ENCODE data around the gene NPPC. TPM values are rescaled to one million over a fixed set of nuclear protein-coding genes. Genes with fewer than 3 reads are reported as not detected.
"Not testable (repeated sequence)": the region's sequence is repeated elsewhere in the genome, so short reads cannot be mapped to it uniquely, and the experiment has no call there.

NPPC gene
- total RNA-seq, 1 donor from 2014 or later = 0.66 TPM

GRCh38 chr2:231910771-231911170, 15.4 kb downstream of the NPPC start:
- no peak overlapping the region for H3K9ac ChIP-seq (ENCODE audit: low read length)
- H3K4me1 Mint-ChIP-seq (ENCODE audit: low read depth, unreplicated experiment) = no peaks in the 10 kb centered on the region
- peaks cover 42% of the 10 kb centered on the region for H3K27me3 Mint-ChIP-seq (ENCODE audit: low read depth, unreplicated experiment)
- H3K27ac Mint-ChIP-seq (ENCODE audit: unreplicated experiment) = no peak overlapping the region
- no peaks in the 10 kb centered on the region for H4K20me1 ChIP-seq (ENCODE audit: insufficient read depth, low read length)
- no peak overlapping the region for H3K4me2 ChIP-seq (ENCODE audit: low read length)
- DNase-seq (ENCODE audit: low read depth) (no peak), FAIRE-seq (no peak)
- no peak overlapping the region for H3K4me3 ChIP-seq (ENCODE audit: insufficient read depth, low read depth, low read length)
- H3K4me1 ChIP-seq (ENCODE audit: insufficient read depth, low read length) = no peaks in the 10 kb centered on the region
- no peak overlapping the region for H3K27ac ChIP-seq (ENCODE audit: low read depth, low read length)
- H3K27me3 ChIP-seq (ENCODE audit: insufficient read depth, low read length) = no peaks in the 10 kb centered on the region
- H2AFZ ChIP-seq (ENCODE audit: low read depth, low read length) = no peak overlapping the region
- no peaks in the 10 kb centered on the region for H3K36me3 Mint-ChIP-seq (ENCODE audit: low read depth, unreplicated experiment)
- no peaks in the 10 kb centered on the region for H3K9me3 ChIP-seq (ENCODE audit: insufficient read depth, low read depth, low read length)
- TF ChIP-seq CTCF (IDR thresholded peaks at IDR 0.05; ENCODE audit: insufficient read depth, low read depth, low read length) = no peak
- no peak for TF ChIP-seq EZH2 (IDR thresholded peaks at IDR 0.05; ENCODE audit: insufficient read depth, low read length)
- no peaks in the 10 kb centered on the region for H3K36me3 ChIP-seq (ENCODE audit: insufficient read depth, low read length)
- no peak overlapping the region for H3K4me3 Mint-ChIP-seq (ENCODE audit: unreplicated experiment)
- H3K79me2 ChIP-seq (ENCODE audit: insufficient read depth, low read length) = no peaks in the 10 kb centered on the region
- no peaks in the 10 kb centered on the region for H3K9me3 Mint-ChIP-seq (ENCODE audit: unreplicated experiment)

GRCh38 chr2:231910161-231910560, 16.0 kb downstream of the NPPC start:
- H2AFZ ChIP-seq (ENCODE audit: low read depth, low read length); H3K9ac ChIP-seq (ENCODE audit: low read length); H3K79me2 ChIP-seq (ENCODE audit: insufficient read depth, low read length); H3K4me2 ChIP-seq (ENCODE audit: low read length); H3K9me3 Mint-ChIP-seq (ENCODE audit: unreplicated experiment); H3K4me1 Mint-ChIP-seq (ENCODE audit: low read depth, unreplicated experiment); H3K4me3 Mint-ChIP-seq (ENCODE audit: unreplicated experiment); H3K27ac ChIP-seq (ENCODE audit: low read depth, low read length); DNase-seq (ENCODE audit: low read depth); H3K9me3 ChIP-seq (ENCODE audit: insufficient read depth, low read depth, low read length); H4K20me1 ChIP-seq (ENCODE audit: insufficient read depth, low read length); H3K36me3 Mint-ChIP-seq (ENCODE audit: low read depth, unreplicated experiment); H3K4me3 ChIP-seq (ENCODE audit: insufficient read depth, low read depth, low read length); H3K27ac Mint-ChIP-seq (ENCODE audit: unreplicated experiment); H3K27me3 ChIP-seq (ENCODE audit: insufficient read depth, low read length); H3K36me3 ChIP-seq (ENCODE audit: insufficient read depth, low read length); H3K4me1 ChIP-seq (ENCODE audit: insufficient read depth, low read length); FAIRE-seq: not testable (repeated sequence)
- H3K27me3 Mint-ChIP-seq (ENCODE audit: low read depth, unreplicated experiment) = peaks cover 42% of the 10 kb centered on the region

- H3K27ac Mint-ChIP-seq (ENCODE audit: unreplicated experiment) = no peak overlapping the region
- H3K9ac ChIP-seq (ENCODE audit: low read length) = no peak overlapping the region
- DNase-seq (ENCODE audit: low read depth) = no peak
- no peaks in the 10 kb centered on the region for H3K4me1 ChIP-seq (ENCODE audit: insufficient read depth, low read length)
- no peak overlapping the region for H3K4me3 ChIP-seq (ENCODE audit: insufficient read depth, low read depth, low read length)
- no peaks in the 10 kb centered on the region for H3K9me3 Mint-ChIP-seq (ENCODE audit: unreplicated experiment)
- FAIRE-seq = no peak
- no peaks in the 10 kb centered on the region for H3K36me3 Mint-ChIP-seq (ENCODE audit: low read depth, unreplicated experiment)
- H3K4me2 ChIP-seq (ENCODE audit: low read length) = no peak overlapping the region
- peaks cover 45% of the 10 kb centered on the region for H3K27me3 Mint-ChIP-seq (ENCODE audit: low read depth, unreplicated experiment)
- H3K9me3 ChIP-seq (ENCODE audit: insufficient read depth, low read depth, low read length) = no peaks in the 10 kb centered on the region
- no peaks in the 10 kb centered on the region for H3K36me3 ChIP-seq (ENCODE audit: insufficient read depth, low read length)
- TF ChIP-seq CTCF (IDR thresholded peaks at IDR 0.05; ENCODE audit: insufficient read depth, low read depth, low read length) (no peak), EZH2 (IDR thresholded peaks at IDR 0.05; ENCODE audit: insufficient read depth, low read length) (no peak)
- no peaks in the 10 kb centered on the region for H3K4me1 Mint-ChIP-seq (ENCODE audit: low read depth, unreplicated experiment)
- H3K27me3 ChIP-seq (ENCODE audit: insufficient read depth, low read length) = no peaks in the 10 kb centered on the region
- H4K20me1 ChIP-seq (ENCODE audit: insufficient read depth, low read length) = no peaks in the 10 kb centered on the region
- H3K27ac ChIP-seq (ENCODE audit: low read depth, low read length) = no peak overlapping the region
- H3K79me2 ChIP-seq (ENCODE audit: insufficient read depth, low read length) = no peaks in the 10 kb centered on the region
- no peak overlapping the region for H2AFZ ChIP-seq (ENCODE audit: low read depth, low read length)
- no peak overlapping the region for H3K4me3 Mint-ChIP-seq (ENCODE audit: unreplicated experiment)
These were observed 16.6 kb downstream of the NPPC start for GRCh38 chr2:231909631-231910030.

All from astrocyte (in vitro differentiated cells and primary cell).